Testis (tissue), 3 donors: ENCODE measurements around the gene DES. TPM values are rescaled to one million over a fixed set of nuclear protein-coding genes. Genes with fewer than 3 reads are reported as not detected.

ENCODE experiments used
- DNase-seq: peaks from one replicate; pipeline ENCODE4 v3.0.0-alpha.2; 2019
- H3K27ac ChIP-seq, 2 donors: fragments of 200-600 bp; sonication (generic); one replicate each; pipeline ENCODE4 v1.5.1; 2019
- H3K27me3 ChIP-seq: fragments of 200-600 bp; sonication (generic); one replicate; pipeline ENCODE4 v1.5.1; 2019
- H3K36me3 ChIP-seq: fragments of 200-600 bp; sonication (generic); one replicate; pipeline ENCODE4 v1.5.1; 2017; ENCODE audit warnings: low read depth; ENCODE audit errors: missing control alignments
- H3K4me1 ChIP-seq: fragments of 200-600 bp; sonication (generic); one replicate; pipeline ENCODE4 v1.5.1; 2019
- H3K4me3 ChIP-seq, 2 donors: fragments of 200-600 bp; sonication (generic); one replicate each; pipeline ENCODE4 v1.5.1; 2017 to 2019
- H3K9me3 ChIP-seq: fragments of 200-600 bp; sonication (generic); one replicate; pipeline ENCODE4 v1.5.1; 2017
- CTCF ChIP-seq, 3 experiments: fragments of 450-650 bp in 2 of 3; fragments of 200-600 bp in 1 of 3; sonication (generic) in 1 of 3; IDR thresholded peaks; one replicate each; pipeline ENCODE4 v1.5.1; 2016 to 2019; ENCODE audit warnings: antibody characterized with exemption in 3 of 3, mild to moderate bottlenecking in 2 of 3, moderate library complexity in 1 of 3
- POLR2A ChIP-seq: fragments of 450-650 bp; IDR thresholded peaks from one replicate; pipeline ENCODE4 v1.6.1; 2017; ENCODE audit warnings: antibody characterized with exemption, mild to moderate bottlenecking, moderate library complexity
- WGBS, 2 donors: methylation state at CpG; one replicate each; pipeline ENCODE4 v1.1.5; 2018; 5-methylcytosine and 5-hydroxymethylcytosine counted together
- intact Hi-C: fragments of 100-400 bp; cut with DNase I; formaldehyde crosslinking; loops from one replicate; pipeline ENCODE4 v1.15.1; 2023; ENCODE audit warnings: low total_unique reads
- polyA plus RNA-seq: library from polyadenylated mRNA; stranded (reverse); fragments of 350-450 nt; fragmentation: Illumina TruSeq; extraction: RNeasy Lipid Tissue Mini Kit (QIAGEN cat#74804); gene quantifications from one replicate; pipeline ENCODE4 v1.2.3, GENCODE V29; 2014; ENCODE audit warnings: low read depth, low replicate concordance; ENCODE audit not compliant: insufficient read depth
- total RNA-seq, 2 donors: library from RNA; depleted of rRNA; stranded (reverse); fragments of >200 nt; gene quantifications; one replicate each; pipeline ENCODE4 v1.2.3, GENCODE V29; 2016

Gene DES
- total and polyA plus RNA-seq, 3 donors from 2014 or later = 17.6 to 199 (median 33.3) TPM

DNA sequence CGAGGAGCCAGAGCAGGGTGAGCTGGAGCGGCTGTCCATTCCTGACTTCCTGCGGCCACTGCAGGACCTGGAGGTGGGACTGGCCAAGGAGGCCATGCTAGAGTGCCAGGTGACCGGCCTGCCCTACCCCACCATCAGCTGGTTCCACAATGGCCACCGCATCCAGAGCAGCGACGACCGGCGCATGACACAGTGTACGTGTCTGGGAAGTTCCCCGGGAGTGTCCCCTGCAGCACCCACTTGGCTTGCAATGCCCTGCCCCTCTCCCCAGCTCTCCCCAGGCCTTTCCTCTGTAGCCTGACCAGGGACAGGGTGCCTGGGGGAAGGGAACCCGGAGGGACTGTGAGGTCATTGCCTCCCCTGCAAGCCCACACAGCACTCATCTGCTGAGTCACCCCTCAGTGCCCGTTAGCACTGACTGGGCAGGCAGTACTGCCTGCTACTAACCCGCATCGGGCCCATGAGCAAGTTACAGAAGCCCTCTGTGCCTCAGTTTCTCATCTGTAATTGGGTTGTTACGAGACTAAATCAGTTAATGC lies 51.1 kb downstream of the DES start:
- 87 to 88% methylated on average over 14 to 15 of the region's 16 CpGs for whole genome bisulfite sequencing, 2 donors
- no peaks in the 10 kb centered on the region for H3K27me3 ChIP-seq
- H3K4me3 ChIP-seq = no peak overlapping the region
- H3K4me1 ChIP-seq = peaks cover 13% of the 10 kb centered on the region
- H3K9me3 ChIP-seq = no peaks in the 10 kb centered on the region
- DNase-seq = no peak
- intact Hi-C loops = no loop called here
- H3K36me3 ChIP-seq = no peaks in the 10 kb centered on the region
- no peak overlapping the region for H3K27ac ChIP-seq
- TF ChIP-seq CTCF (IDR thresholded peaks at IDR 0.05) = no peak
- TF ChIP-seq POLR2A = no peak

- H3K36me3 ChIP-seq = no peaks in the 10 kb centered on the region
- intact Hi-C loops = loop anchor here (10.0 kb wide), 1 partner anchor 54 kb away; no protein-coding TSS in a partner anchor
- WGBS, 2 donors = 57 to 65% methylated on average over 4 of the region's 4 CpGs
These were observed 52.3 kb downstream of the DES start for GRCh38 chr2:219470429-219470828.

GRCh38 chr2:219471476-219472371 lies 53.5 kb downstream of the DES start:
- Histone ChIP-seq H3K9me3 (no peaks in the 10 kb centered on the region), H3K27me3 (no peaks in the 10 kb centered on the region), H3K36me3 (no peaks in the 10 kb centered on the region), H3K27ac (no peak overlapping the region), H3K4me3 (no peak overlapping the region), H3K4me1 (peaks cover 20% of the 10 kb centered on the region)
- no peak for DNase-seq
- WGBS, 2 donors = 84 to 85% methylated on average over 7 to 21 of the region's 22 CpGs
- TF ChIP-seq CTCF (IDR thresholded peaks at IDR 0.05) = no peak
- TF ChIP-seq POLR2A = no peak
- intact Hi-C loops = loop anchor here (10.0 kb wide), 1 partner anchor 53 kb away; no protein-coding TSS in a partner anchor

More at GRCh38 chr2:219470429-219470828, 52.3 kb downstream of the DES start:
- Histone ChIP-seq H3K27me3 (no peaks in the 10 kb centered on the region), H3K4me1 (peaks cover 13% of the 10 kb centered on the region), H3K9me3 (no peaks in the 10 kb centered on the region), H3K4me3 (no peak overlapping the region), H3K27ac (no peak overlapping the region)
- TF ChIP-seq POLR2A = no peak
- no peak for TF ChIP-seq CTCF (IDR thresholded peaks at IDR 0.05)
- no peak for DNase-seq

DNA sequence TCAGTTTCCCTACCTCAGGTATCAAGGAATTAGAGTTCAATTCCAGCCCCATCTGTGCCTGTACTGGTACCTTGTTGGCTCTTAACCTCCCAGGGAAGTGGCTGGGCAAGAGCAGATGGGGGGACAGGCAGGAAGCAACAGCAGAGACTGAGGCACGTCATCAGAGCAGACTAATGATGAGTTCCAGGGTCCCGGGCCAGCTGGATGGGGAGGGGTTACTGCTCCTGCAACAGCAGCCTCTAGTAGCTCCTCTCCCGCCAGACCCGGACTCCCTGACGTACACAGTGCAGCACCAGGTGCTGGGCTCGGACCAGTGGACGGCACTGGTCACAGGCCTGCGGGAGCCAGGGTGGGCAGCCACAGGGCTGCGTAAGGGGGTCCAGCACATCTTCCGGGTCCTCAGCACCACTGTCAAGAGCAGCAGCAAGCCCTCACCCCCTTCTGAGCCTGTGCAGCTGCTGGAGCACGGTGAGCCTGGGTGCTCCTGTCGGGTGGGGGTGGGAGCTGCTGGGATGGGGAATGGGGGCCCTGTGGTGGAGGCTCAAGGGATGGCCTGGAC lies 54.5 kb downstream of the DES start:
- WGBS, 2 donors = 90% methylated on average over 8 to 12 of the region's 12 CpGs
- intact Hi-C loops = loop anchor here (10.0 kb wide), 1 partner anchor 52 kb away; no protein-coding TSS in a partner anchor
- H3K9me3 ChIP-seq = no peaks in the 10 kb centered on the region
- no peak for TF ChIP-seq CTCF (IDR thresholded peaks at IDR 0.05)
- no peak for TF ChIP-seq POLR2A
- no peaks in the 10 kb centered on the region for H3K36me3 ChIP-seq
- no peak overlapping the region for H3K27ac ChIP-seq
- DNase-seq = no peak
- H3K4me3 ChIP-seq = no peak overlapping the region
- H3K4me1 ChIP-seq = peaks cover 21% of the 10 kb centered on the region
- no peaks in the 10 kb centered on the region for H3K27me3 ChIP-seq
